DMS 273 treated with DMSO at 0.1 percent for 48 hours (cell line): ENCODE results near the gene ZNF414.

ENCODE experiments used
- DNase-seq: peaks from one replicate; lab custom pipeline; 2025; lab: John Stamatoyannopoulos, UW

ZNF414 gene

DNA sequence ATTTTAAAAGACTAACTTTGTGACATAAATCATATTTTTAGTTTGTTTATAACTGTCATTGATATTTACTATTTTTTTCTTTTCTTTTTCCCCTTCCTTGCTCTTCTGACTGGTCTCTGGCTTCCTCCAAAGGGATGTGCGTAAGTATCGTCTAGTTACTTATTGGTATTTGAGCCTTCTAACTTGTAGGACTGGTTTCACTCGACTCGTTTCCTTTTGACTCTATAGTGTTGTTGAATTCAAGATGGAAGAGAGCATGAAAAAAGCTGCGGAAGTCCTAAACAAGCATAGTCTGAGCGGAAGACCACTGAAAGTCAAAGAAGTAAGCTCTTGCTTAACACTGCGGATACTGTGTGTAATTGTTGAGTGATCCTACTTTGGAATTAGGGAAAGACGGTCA, 50.6 kb downstream of the ZNF414 start:
- DNase-seq: no peak

DNA sequence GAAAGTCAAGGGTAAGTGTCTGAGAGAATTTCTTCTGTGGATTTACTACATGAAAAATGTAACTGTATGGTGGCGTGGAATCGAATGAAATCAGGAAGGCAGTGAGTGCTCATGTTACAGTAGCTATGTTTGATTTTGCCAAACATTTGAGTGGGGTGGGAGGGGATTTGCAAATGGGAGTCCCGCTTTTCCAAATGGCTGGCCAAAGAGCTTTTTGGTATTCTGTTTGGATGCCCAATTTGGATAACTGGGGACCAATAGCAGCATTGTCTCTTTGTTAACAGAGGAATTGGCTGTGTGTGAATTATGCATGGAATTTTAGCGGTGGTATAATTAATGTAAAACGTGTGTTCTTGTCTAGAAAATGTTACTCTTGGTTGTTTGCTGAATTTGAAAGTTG, 51.4 kb downstream of the ZNF414 start:
- DNase-seq: no peak

DNA sequence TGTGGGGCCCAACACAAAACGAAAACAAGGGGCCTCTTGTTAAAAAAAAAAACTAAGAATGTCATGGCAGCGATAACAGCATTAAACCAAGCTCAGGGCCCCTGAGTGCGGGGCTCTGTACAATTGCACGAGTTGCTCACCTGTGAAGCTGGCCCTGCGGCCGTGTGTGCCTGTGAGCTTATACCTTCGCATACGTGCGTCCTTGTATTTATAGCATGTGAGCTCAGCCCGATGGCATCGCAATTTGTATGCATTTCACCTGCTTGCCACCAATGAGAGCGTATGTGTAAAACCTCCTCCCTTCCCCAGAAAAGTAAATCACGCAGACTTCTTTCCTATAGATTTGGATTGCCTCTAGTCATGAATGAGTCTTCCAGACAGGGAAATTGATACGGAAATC, 52.1 kb downstream of the ZNF414 start:
- no peak for DNase-seq

DNA sequence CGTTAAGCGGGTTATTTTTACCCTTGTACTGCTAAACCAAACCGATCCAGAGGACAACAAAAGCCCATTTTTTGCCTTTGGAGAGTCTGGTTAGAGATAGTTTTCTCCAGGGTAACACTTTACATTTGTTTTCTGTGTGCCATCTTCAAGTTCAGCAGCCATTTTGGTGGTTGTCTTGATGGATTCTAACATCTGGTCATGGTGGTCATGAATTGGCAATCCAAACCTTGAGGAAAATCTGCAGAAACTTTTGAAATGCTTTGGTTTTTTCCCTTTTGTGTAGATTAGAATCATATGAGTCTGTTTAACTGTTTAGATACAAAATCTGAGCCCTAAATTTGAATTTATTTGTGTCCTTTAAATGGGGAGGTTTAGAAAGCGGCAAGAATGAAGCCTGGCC, 52.6 kb downstream of the ZNF414 start:
- no peak for DNase-seq

DNA sequence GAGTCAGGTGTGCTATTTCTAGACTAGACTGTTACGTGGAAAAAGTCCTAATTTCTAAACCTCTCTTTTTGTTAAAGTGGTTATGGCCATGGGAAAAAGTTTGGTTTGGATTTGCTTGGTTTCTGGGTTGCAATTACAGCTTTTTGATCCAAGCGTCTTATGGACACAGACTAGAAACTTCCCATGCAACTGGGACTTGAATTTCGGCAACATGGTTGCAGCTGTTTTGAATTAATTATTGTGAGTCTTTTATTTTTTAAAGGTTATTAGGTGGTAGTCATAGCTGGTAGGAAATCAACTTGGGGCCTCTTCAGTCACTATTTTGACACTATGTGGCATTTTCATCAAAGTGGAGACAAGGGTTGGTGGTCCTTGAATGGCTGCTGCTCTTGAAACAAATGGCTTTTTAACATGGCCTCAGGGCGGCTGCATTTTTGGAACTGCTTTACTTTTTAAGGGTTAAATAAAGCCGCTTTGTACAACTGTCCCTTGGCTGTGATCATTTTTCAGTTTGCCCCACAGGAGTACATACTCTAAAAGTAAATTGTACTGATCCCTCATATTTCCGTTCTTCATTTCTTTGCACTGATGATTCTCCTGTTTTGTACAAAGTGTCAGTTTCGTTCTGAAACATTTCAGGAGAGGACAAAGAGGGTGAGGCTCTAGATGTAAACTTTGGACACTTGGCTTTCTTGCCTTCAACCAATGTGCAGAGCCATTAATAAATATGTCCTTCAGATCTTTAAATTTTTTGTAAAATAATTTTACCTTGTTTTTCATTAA, 53.3 kb downstream of the ZNF414 start:
- no peak for DNase-seq
